GM21576 (cell line): ENCODE measurements around the gene EHMT1.
A peak's percentile ranks its signal among the peaks of the same experiment; 100 is the strongest.

ENCODE experiments used
- ATAC-seq: cut with Tn5 transposase; IDR thresholded peaks from one replicate; pipeline ENCODE4 v1.9.1; 2021; ENCODE audit warnings: mild to moderate bottlenecking, moderate library complexity; ENCODE audit not compliant: unreplicated experiment

EHMT1 gene

GRCh38 chr9:137671721-137672120 is 52.9 kb downstream of the EHMT1 start:
- ATAC-seq, result no peak

- ATAC-seq, result peak; percentile 70
Observed at GRCh38 chr9:137672907-137673791, 54.3 kb downstream of the EHMT1 start.

GRCh38 chr9:137673886-137674285 is 55.1 kb downstream of the EHMT1 start:
- ATAC-seq, result no peak

- no peak for ATAC-seq
Observed at GRCh38 chr9:137674307-137674975, 55.6 kb downstream of the EHMT1 start.

- ATAC-seq, result no peak
Observed at GRCh38 chr9:137674976-137675320, 56.1 kb downstream of the EHMT1 start.

GRCh38 chr9:137676998-137677397 is 58.2 kb downstream of the EHMT1 start:
- ATAC-seq, result no peak

GRCh38 chr9:137678202-137678601 is 59.4 kb downstream of the EHMT1 start:
- no peak for ATAC-seq

GRCh38 chr9:137679249-137679648 is 60.4 kb downstream of the EHMT1 start:
- ATAC-seq, result no peak

- no peak for ATAC-seq
Observed at GRCh38 chr9:137679695-137680305, 61.0 kb downstream of the EHMT1 start.

GRCh38 chr9:137680444-137681358 is 61.9 kb downstream of the EHMT1 start:
- no peak for ATAC-seq

- ATAC-seq, result no peak
Observed at GRCh38 chr9:137682428-137683105, 63.8 kb downstream of the EHMT1 start.

GRCh38 chr9:137683262-137683864 is 64.6 kb downstream of the EHMT1 start:
- ATAC-seq, result no peak

GRCh38 chr9:137685035-137685740 is 66.4 kb downstream of the EHMT1 start:
- ATAC-seq, result no peak

- no peak for ATAC-seq
Observed at GRCh38 chr9:137685741-137686420, 67.1 kb downstream of the EHMT1 start.

- no peak for ATAC-seq
Observed at GRCh38 chr9:137688261-137688660, 69.5 kb downstream of the EHMT1 start.

- no peak for ATAC-seq
Observed at GRCh38 chr9:137688725-137689124, 69.9 kb downstream of the EHMT1 start.

GRCh38 chr9:137689745-137690529 is 71.1 kb downstream of the EHMT1 start:
- ATAC-seq, result no peak
